ENCODE data around the gene ZNF543. TPM values are rescaled to one million over a fixed set of nuclear protein-coding genes. Genes with fewer than 3 reads are reported as not detected.
A peak's percentile ranks its signal among the peaks of the same experiment; 100 is the strongest.

ZNF543 gene
- polyA plus RNA-seq, 1 donor from 2014 or later = 9.3 TPM

DNA sequence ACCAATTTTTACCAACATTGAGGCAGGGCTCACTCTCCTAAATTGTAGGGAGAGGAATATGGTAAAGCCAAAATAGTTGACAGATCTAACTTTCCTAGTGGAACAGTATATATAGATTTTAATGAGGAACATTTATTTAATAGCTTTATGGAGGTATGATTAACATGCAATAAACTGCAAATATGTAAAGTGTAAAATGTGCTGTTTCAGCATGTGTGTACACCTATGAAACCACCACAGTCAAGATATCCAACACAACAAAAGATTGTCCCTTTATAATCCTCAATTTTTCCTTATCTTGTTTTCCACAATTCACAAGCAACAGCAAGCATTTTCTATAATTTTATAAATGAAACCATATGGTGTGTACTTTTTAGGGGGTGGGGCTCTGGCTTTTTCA, 39.0 kb downstream of the ZNF543 start:
- no peaks in the 10 kb centered on the region for H4K20me1 ChIP-seq (ENCODE audit: insufficient read depth)
- H3K79me2 ChIP-seq (replicated peaks; ENCODE audit: insufficient read depth, low read length) = peaks cover 6% of the 10 kb centered on the region
- H3K4me2 ChIP-seq (ENCODE audit: low read length) = no peak overlapping the region
- no peak overlapping the region for H3K4me3 ChIP-seq (ENCODE audit: low read length)
- TF ChIP-seq EZH2 (IDR thresholded peaks at IDR 0.05; ENCODE audit: borderline replicate concordance, insufficient read depth, low read length, poor library complexity, severe bottlenecking) = no peak
- TF ChIP-seq POLR2AphosphoS5 (IDR thresholded peaks at IDR 0.05) = no peak
- no peak for TF ChIP-seq SMC3 (conservative IDR thresholded peaks at IDR 0.05; ENCODE audit: poor library complexity)
- no peak for TF ChIP-seq TAF1 (IDR thresholded peaks at IDR 0.05; ENCODE audit: low read depth)
- TF ChIP-seq, protein P1, sequence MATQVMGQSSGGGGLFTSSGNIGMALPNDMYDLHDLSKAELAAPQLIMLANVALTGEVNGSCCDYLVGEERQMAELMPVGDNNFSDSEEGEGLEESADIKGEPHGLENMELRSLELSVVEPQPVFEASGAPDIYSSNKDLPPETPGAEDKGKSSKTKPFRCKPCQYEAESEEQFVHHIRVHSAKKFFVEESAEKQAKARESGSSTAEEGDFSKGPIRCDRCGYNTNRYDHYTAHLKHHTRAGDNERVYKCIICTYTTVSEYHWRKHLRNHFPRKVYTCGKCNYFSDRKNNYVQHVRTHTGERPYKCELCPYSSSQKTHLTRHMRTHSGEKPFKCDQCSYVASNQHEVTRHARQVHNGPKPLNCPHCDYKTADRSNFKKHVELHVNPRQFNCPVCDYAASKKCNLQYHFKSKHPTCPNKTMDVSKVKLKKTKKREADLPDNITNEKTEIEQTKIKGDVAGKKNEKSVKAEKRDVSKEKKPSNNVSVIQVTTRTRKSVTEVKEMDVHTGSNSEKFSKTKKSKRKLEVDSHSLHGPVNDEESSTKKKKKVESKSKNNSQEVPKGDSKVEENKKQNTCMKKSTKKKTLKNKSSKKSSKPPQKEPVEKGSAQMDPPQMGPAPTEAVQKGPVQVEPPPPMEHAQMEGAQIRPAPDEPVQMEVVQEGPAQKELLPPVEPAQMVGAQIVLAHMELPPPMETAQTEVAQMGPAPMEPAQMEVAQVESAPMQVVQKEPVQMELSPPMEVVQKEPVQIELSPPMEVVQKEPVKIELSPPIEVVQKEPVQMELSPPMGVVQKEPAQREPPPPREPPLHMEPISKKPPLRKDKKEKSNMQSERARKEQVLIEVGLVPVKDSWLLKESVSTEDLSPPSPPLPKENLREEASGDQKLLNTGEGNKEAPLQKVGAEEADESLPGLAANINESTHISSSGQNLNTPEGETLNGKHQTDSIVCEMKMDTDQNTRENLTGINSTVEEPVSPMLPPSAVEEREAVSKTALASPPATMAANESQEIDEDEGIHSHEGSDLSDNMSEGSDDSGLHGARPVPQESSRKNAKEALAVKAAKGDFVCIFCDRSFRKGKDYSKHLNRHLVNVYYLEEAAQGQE (IDR thresholded peaks at IDR 0.05; ENCODE audit: borderline replicate concordance) = no peak
- no peak for TF ChIP-seq CTCF (IDR thresholded peaks at IDR 0.05; ENCODE audit: poor library complexity, severe bottlenecking)
- no peak for TF ChIP-seq EP300 (conservative IDR thresholded peaks at IDR 0.05; ENCODE audit: poor library complexity, severe bottlenecking)
- no peak for TF ChIP-seq RAD21 (conservative IDR thresholded peaks at IDR 0.05)
- no peak for TF ChIP-seq MXI1 (conservative IDR thresholded peaks at IDR 0.05; ENCODE audit: poor library complexity, severe bottlenecking)
- no peak overlapping the region for H3K27ac ChIP-seq (ENCODE audit: low read length)
- H3K9me2 ChIP-seq (ENCODE audit: insufficient read depth, low read length) = no peaks in the 10 kb centered on the region
- no peaks in the 10 kb centered on the region for H3K27me3 ChIP-seq (ENCODE audit: insufficient read depth, low read depth, low read length)
- no peak overlapping the region for H2AFZ ChIP-seq (ENCODE audit: low read depth, low read length)
- no peaks in the 10 kb centered on the region for H3K9me3 ChIP-seq (ENCODE audit: low read length)
- no peaks in the 10 kb centered on the region for H3F3A ChIP-seq (ENCODE audit: insufficient read depth, low read length, poor library complexity, severe bottlenecking)
- H3K36me3 ChIP-seq (ENCODE audit: insufficient read depth, low read length) = no peaks in the 10 kb centered on the region
- H3K9ac ChIP-seq (ENCODE audit: low read length) = no peak overlapping the region

DNA sequence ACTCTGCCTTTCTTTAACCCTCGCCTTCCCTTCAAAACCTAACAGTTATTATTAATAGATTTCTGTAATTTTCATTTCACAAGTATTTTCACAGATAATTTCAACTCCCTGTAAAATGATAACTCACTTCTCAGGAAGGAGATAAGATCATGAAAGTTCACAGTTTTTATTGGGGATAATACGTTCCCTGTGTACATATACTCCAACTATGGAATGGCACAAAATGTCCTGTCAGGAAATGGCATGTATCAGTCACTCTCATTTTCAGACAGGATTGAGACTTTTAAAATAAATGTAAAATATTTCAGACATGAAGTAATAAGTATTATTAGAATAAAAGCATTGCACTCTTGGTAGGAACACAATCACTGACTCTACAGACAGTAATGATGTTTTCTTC, 42.1 kb downstream of the ZNF543 start:
- peak overlapping the region; percentile 66 for H2AFZ ChIP-seq (ENCODE audit: low read depth, low read length)
- TF ChIP-seq MXI1 (conservative IDR thresholded peaks at IDR 0.05; ENCODE audit: poor library complexity, severe bottlenecking) (no peak), POLR2AphosphoS5 (IDR thresholded peaks at IDR 0.05) (no peak), CTCF (IDR thresholded peaks at IDR 0.05; ENCODE audit: poor library complexity, severe bottlenecking) (no peak), EP300 (conservative IDR thresholded peaks at IDR 0.05; ENCODE audit: poor library complexity, severe bottlenecking) (no peak), SMC3 (conservative IDR thresholded peaks at IDR 0.05; ENCODE audit: poor library complexity) (no peak), EZH2 (IDR thresholded peaks at IDR 0.05; ENCODE audit: borderline replicate concordance, insufficient read depth, low read length, poor library complexity, severe bottlenecking) (no peak), TAF1 (IDR thresholded peaks at IDR 0.05; ENCODE audit: low read depth) (no peak), RAD21 (conservative IDR thresholded peaks at IDR 0.05) (no peak)
- TF ChIP-seq, protein P1 (IDR thresholded peaks at IDR 0.05; ENCODE audit: borderline replicate concordance) = no peak

More for the DNA sequence above, 42.1 kb downstream of the ZNF543 start:
- Histone ChIP-seq H3K4me2 (ENCODE audit: low read length) (peak overlapping the region; percentile 70), H3K27ac (ENCODE audit: low read length) (peak overlapping the region; percentile 98), H3K36me3 (ENCODE audit: insufficient read depth, low read length) (no peaks in the 10 kb centered on the region), H3K9me3 (ENCODE audit: low read length) (no peaks in the 10 kb centered on the region), H3K27me3 (ENCODE audit: insufficient read depth, low read depth, low read length) (no peaks in the 10 kb centered on the region), H3F3A (ENCODE audit: insufficient read depth, low read length, poor library complexity, severe bottlenecking) (no peaks in the 10 kb centered on the region), H3K9ac (ENCODE audit: low read length) (peak overlapping the region; percentile 70), H3K9me2 (ENCODE audit: insufficient read depth, low read length) (no peaks in the 10 kb centered on the region), H3K79me2 (replicated peaks; ENCODE audit: insufficient read depth, low read length) (peaks cover 17% of the 10 kb centered on the region), H3K4me3 (ENCODE audit: low read length) (peak overlapping the region; percentile 95), H4K20me1 (ENCODE audit: insufficient read depth) (no peaks in the 10 kb centered on the region)

Data from neural cell (in vitro differentiated cells).